HG03045 (cell line): ENCODE data around the gene LMNB1.
"Not testable (repeated sequence)": the region's sequence is repeated elsewhere in the genome, so short reads cannot be mapped to it uniquely, and the experiment has no call there.

ENCODE experiments used
- ATAC-seq: cut with Tn5 transposase; IDR thresholded peaks from one replicate; pipeline ENCODE4 v1.9.1; 2021; ENCODE audit warnings: mild to moderate bottlenecking, moderate library complexity; ENCODE audit not compliant: unreplicated experiment

LMNB1 gene

GRCh38 chr5:126819253-126819652, 42.3 kb downstream of the LMNB1 start:
- no peak for ATAC-seq

DNA sequence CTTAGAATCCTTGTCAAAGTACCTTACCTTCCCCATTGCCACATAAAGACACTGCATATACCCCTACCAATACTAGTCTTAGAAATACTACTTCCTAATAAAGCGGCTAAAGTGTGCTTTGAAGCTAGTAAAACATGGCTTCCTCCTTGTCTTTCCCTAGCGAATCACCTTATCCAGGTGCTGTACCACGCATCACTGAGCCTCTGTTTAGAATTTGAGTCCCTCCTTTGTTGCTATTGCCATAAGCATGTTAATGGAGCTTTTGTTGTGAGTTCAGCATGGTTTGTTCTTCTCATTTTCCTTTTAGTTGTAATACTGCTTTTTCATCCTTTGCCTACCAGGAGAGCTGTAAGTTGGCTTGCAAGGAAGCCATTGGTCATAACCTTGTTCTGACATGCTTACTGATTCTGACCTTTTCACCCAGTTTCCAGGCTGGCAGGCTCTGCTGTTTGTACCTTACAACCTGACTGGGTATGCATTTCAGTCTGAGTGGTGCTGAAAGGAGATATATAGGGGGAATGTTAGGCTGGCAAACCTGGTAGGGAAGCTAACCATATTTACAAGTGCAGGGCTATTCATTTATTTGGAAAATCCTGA, 49.8 kb downstream of the LMNB1 start:
- no peak for ATAC-seq

DNA sequence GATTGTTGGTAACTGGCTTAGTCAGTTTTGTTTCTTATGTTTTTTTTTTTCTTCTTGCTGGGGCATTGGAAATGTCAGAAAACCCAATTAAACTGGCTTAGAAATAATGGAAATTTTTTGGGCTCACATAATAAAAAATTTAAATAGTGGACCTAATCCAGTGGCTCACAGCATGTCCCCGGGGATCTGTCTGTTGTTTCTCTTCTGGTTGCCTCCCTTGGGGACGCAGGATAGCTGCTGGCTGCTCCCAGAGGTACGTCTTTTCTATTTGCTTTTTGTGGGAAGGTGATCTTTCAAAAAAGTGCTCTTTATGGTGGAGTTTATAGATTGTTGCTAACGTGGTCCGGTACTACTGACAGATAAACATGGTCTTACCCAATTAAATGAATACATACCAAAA, 52.2 kb downstream of the LMNB1 start:
- no peak for ATAC-seq

- ATAC-seq: no peak
Observed at GRCh38 chr5:126830061-126830460, 53.1 kb downstream of the LMNB1 start.

- no peak for ATAC-seq
Observed at GRCh38 chr5:126831156-126831555, 54.2 kb downstream of the LMNB1 start.

GRCh38 chr5:126836778-126837177, 59.8 kb downstream of the LMNB1 start:
- no peak for ATAC-seq

DNA sequence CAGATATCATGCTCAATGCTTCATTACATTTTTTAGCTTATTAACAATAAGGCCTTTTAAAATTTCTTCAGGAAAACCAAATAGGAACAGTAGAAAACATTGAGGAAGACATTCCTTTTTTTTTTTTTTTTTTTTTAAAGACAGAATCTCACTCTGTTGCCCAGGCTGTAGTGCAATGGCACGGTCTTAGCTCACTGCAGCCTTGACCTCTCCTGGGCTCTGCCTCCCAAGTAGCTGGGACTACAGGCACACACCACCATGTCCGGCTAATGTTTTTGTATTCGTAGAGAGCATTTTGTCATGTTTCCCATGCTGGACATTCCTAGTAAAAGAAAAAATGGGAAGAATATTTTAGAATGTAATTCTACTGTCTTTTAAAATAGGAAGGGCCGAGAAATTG, 60.3 kb downstream of the LMNB1 start:
- no peak for ATAC-seq

- no peak for ATAC-seq
Observed at GRCh38 chr5:126837906-126838539, 61.1 kb downstream of the LMNB1 start.

- ATAC-seq: not testable (repeated sequence)
Observed at GRCh38 chr5:126839407-126839806, 62.5 kb downstream of the LMNB1 start.

DNA sequence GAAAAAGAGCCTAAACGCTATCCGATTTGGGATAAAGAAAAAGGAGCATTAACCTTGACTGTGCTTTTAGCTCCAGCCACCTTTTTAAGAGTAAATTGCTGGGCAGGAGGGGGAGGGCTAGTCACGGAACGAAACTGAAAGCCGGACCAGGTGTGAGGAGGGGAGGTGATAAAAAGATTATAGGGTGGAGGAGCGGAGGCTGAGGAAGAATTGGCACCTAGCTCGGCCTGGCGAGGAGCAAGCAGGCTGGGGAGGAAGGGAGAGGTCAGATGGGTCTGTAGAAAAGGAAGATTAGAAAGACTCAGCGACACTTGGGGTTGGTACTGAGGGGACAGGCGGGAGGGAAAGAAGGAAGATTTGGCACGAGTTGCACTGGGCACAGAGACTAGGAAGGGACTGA, 66.4 kb downstream of the LMNB1 start:
- not testable (repeated sequence) for ATAC-seq

GRCh38 chr5:126845470-126846070, 68.6 kb downstream of the LMNB1 start:
- ATAC-seq: peak; percentile 94

DNA sequence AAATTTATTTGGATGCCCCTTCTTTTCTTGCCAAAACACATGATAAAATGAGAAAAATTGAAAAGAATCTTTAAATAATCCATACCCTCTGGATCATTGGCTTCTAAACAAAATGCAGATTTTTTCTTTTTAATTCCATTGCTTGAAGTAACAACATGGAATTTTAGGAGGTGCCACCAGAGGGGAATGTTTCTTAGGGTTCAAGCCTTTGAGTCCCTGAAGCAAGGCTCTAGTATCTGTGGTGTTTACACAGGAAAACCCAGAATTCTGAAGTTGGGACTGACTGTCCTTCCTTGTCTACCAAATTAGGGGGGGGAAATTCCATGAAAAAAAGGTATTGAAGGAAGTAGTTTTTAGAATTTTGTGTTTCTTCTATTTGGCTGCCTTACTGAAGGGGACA, 69.4 kb downstream of the LMNB1 start:
- ATAC-seq: no peak

DNA sequence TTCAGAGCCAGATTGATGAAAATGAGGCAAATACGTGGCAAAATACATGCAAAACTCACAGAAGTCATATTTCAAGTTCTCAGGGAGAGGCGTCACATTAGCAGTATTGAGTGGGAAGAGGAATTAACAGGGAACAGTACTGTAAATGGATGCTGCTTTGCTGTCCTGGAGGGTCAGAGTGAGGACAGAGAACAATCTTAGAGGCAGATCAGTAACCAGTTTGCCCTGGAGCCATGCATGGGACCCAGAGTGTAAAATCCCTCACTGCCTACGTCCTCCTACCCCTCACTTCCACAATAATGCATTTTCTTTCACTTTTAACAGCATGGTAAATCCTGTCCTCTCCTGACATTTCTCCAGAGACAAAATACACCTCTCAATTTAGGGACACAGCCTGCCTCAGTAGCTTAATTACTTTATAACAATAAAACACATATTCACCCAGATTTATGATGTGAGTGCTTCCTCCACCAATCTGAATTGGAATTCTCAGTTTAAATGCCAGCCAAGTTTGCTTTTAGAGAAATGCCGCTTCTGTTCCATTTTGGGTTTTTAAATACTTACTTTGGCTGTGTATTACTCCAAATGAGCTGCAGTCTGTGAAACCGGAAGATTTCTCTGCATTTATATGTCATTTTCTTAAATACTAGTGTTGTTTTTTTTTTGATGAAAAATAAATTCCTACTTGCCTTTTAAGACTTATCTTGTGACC, 70.0 kb downstream of the LMNB1 start:
- ATAC-seq: no peak

GRCh38 chr5:126847456-126847820, 70.5 kb downstream of the LMNB1 start:
- no peak for ATAC-seq

GRCh38 chr5:126847826-126848251, 70.9 kb downstream of the LMNB1 start:
- no peak for ATAC-seq

DNA sequence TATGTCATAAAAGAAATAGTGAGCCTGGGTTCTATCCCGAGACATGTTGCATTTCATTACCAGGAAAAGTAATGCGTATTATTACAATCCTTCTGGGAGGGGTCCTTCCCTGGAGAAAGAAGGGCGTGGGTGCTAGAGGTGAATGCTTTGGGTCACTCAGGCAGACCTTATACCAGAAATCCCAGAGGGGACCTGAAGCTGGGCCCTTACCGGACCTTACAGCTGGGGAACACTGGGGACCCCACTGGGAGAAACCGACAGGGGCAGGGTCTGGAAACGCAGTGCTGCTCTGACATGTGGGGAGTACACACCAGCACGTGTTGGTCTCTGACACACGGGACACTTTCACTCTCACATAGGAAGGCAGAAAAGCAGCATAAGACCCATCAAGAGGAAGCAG, 71.3 kb downstream of the LMNB1 start:
- no peak for ATAC-seq

DNA sequence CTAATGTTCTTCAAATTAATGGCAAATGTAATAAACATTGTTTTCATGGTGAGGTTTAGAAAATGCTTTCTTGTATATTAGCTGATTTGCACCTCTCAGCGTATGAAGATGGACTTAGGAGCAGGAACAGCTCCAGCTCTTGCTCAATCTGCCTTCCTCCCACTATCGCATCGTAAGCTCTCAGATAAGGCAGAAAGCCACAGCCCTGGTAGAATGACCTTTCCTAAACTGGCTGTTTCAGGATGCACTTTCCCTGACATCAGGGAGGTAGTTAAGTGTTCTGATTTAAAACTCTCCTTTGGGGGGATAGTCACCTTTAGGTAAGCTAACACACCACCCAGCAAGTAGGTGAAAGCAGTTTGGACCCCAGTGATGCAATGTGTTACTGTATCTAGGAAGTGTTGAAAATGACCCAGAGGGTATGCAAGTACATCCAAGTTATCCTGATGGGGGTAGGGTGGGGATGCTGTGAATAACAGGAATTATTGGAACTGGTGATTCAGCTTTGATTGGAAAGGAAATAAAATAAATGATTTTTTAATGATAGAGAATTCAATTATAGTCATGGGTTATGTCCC, 72.3 kb downstream of the LMNB1 start:
- no peak for ATAC-seq

DNA sequence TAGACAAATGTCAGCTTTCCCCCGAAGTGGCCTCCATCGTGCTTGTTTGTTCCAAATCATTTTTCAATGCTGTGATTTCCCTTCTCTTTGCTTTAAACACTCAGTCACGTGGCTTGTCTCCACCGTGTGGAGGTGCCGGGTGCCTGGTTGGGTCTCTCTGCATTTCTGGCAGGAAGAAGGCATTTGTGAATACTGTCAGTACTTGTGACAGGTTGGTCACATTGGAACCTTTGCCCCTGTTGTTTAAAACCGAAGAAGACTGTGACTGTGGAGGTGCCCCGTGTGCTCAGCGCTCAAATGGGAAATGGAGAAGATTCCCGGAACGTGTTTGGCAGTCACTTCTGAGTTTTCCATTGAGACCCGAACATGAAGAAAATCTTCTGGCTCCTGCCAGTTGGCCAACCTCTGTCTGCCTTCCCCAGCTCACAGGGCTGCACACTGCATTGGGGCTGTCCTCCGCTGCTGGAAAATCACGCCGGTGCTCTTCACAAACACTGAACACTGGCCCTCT, 74.6 kb downstream of the LMNB1 start:
- ATAC-seq: no peak

GRCh38 chr5:126852091-126852571, 75.2 kb downstream of the LMNB1 start:
- peak; percentile 77 for ATAC-seq

GRCh38 chr5:126852841-126853271, 75.9 kb downstream of the LMNB1 start:
- no peak for ATAC-seq
